ENCODE results near the gene DMBX1.

DNA sequence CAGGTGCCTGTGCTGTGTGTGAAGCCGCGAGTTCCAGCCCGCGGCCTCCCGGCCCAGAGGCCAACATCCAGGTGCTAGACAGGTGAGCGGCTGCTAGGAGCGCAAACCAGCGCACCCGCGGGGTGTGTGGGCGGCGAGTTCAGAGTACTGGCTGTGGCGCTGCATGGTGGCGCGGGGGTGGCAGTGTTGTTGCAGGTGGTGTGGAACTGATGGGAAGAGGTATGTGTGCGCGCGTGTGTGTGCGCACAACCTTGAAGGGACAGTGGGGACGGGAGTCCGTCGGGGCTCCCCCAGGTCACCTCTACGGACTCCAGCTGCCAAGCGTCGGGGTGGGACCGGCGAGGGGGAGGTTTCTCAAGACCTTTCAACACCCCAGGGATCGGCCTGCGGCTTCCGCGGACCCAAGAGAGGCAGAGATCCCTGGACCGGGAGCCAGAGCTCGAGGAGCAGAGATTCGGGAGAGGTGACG lies 433 bp upstream of the DMBX1 start:
- TF ChIP-seq EZH2 (IDR thresholded peaks at IDR 0.05; ENCODE audit: borderline replicate concordance, insufficient read depth, low read depth, low read length, poor library complexity, severe bottlenecking) = no peak
- TF ChIP-seq, protein P1, sequence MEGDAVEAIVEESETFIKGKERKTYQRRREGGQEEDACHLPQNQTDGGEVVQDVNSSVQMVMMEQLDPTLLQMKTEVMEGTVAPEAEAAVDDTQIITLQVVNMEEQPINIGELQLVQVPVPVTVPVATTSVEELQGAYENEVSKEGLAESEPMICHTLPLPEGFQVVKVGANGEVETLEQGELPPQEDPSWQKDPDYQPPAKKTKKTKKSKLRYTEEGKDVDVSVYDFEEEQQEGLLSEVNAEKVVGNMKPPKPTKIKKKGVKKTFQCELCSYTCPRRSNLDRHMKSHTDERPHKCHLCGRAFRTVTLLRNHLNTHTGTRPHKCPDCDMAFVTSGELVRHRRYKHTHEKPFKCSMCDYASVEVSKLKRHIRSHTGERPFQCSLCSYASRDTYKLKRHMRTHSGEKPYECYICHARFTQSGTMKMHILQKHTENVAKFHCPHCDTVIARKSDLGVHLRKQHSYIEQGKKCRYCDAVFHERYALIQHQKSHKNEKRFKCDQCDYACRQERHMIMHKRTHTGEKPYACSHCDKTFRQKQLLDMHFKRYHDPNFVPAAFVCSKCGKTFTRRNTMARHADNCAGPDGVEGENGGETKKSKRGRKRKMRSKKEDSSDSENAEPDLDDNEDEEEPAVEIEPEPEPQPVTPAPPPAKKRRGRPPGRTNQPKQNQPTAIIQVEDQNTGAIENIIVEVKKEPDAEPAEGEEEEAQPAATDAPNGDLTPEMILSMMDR (IDR thresholded peaks at IDR 0.05) = no peak
